DMS114 treated with DMSO at 0.1 percent for 48 hours (cell line): ENCODE measurements around the gene RBPJ.
A peak's percentile ranks its signal among the peaks of the same experiment; 100 is the strongest.

Experiments used
- DNase-seq: peaks from one replicate; lab custom pipeline; 2025; ENCODE audit not compliant: unreplicated experiment; lab: John Stamatoyannopoulos, UW

RBPJ gene

DNA sequence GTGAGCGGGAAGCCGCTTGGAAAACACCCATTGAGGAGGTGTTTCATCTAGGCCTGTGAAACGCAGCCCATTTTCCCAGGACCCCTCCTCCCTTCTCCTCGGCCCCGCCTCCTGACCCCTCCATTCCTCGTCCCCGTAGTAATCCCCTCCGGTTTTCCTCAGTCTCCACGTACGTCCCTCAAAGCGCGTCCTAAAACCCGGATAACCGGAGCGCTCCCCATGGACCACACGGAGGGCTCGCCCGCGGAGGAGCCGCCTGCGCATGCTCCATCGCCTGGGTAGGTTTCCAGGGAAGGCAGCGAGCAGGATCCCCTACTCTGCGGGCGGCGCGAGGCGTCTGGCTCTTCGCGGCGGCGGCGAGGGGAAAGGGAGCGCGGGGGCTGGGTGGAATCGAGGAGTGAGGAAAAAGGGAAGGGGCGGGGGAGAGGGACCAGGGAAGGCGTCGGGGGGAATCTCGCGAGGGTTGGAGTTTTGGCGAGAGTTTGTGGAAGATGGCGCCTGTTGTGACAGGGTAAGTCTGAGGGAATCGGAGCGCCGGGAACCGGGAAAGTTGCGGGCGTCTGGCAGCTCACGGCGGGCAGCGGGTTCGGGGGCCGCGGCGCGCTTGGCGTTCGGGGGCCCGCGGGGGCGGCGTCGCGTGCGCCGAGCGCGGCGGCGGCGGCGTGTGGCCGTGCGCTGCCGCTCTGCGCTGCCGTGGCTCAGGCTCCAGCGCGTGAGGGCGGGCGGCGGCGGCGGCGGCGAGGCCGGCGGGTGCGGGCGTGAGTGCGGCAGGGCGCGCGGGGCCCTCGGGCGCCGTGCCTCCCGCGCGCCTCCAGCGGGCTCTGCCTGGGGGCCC lies at the start of gene RBPJ:
RBPJ (plus strand) TSS at position 477 of the 835 bp plus-strand sequence; CDS start at position 492, 15 bp downstream.
- DNase-seq, result peak; percentile 92

DNA sequence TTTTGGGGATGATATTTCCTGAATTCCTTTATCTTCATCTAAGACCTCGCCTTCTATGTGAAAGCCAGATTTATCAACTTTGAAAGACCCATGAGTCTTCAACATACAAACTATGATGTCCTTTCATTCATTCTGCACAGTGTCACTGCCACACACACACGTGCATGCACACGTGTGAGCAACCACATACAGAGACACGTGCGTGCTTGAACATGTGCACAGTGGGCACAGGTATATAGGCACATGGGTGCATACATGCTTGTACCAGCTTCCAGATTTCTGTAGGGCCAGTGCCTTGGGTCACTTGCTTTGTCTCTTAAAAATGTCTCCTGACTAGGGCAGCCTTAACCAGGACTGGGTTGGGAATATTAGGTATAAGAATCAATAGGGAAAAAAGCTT lies 49.1 kb upstream of the RBPJ start:
- DNase-seq, result no peak

DNA sequence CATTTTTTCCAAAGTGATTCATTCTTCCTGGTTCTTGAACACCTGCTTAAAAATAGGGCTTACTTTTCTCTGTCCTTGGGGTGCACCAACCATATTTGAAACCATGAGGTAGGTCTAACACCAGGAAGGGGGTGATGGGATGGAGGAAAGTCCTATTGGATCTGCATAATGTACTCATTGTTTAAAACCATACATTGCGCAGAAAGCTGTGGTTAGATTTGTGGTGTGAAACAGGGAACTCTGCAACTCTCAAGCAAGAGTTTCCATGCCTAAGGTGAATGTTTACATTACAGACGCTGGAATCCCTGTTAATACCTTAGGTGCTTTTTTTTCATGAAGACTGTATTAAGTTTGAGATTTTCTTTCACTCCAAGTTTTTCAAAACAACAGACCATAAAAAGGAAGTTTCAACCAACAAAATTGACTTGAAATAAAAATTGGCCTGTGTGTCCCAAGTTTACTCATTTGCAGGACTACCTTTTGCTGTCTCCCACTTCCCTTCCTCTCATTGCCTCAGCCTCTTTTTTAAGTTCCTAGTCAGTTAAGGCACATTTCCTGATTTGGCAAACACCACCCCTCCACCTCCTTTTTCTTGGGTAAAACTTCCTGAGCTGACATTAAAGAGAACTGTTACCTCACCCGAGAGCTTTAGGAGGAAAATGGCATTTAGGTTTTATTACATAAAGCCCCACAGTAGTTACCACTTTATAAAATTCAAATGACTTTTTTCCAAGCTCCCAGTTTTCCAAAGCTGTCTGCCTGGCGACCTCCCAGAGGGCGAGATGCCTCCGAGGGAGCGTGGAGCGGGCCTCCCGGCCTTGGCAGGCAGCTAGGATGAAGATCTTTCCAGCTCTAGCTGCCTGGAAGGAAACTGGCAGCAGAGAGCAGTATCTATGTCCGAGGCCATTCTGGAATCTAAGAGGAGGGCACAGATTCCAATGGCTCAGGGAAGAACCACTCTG lies 47.9 kb upstream of the RBPJ start:
- no peak for DNase-seq

DNA sequence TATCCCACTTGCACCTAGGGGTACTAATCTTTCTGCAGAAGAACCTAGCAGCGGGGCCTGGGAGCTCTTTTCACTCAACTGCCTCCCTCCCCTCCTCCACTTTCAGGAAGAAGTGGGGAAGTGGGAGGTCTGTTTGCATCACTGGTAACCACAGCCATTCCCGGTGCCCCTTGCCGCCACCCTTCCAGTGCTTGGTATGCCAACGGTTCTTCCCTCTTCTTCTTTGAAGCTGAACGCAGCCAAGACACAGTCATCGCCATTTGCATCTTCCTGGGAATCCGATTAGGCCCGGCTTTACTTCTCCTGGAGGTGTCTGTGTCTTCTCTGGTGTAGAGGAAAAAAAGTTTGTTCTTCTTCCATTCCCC lies 47.2 kb upstream of the RBPJ start:
- DNase-seq, result no peak

DNA sequence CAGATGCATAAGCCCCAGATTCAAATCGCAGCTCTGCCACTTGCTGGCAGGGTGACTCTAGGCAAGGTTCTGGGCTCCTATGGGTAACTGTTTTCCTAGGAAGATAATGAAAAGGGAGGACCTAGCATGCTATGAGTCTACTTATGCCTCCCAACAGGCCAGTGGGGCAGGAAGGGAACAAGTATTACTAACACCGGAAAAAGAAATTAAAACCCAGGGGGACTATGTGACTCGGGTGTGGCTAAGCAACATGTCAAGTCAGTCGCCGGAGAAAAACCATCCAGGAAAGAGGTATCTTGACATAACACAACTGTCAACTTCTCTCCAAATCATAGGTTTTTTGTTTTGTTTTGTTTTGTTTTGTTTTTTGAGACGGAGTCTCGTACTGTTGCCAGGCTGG lies 45.5 kb upstream of the RBPJ start:
- no peak for DNase-seq

DNA sequence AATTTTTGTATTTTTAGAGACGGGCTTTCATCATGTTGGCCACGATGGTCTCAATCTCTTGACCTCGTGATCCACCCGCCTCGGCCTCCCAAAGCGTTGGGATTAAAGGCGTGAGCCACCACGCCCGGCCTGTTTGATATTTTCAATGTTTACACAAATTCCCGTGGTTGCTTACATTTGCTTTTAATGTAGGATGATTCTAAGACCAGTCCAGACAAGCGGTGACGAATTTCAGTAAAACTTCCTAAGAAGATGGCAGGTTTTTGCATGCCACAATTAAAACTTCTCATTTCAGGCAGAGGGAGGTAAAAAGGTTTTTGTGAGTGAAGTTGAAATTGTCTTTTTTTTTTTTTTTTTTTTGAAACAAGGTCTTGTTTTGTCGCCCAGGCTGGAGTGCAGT lies 41.4 kb upstream of the RBPJ start:
- DNase-seq, result no peak

DNA sequence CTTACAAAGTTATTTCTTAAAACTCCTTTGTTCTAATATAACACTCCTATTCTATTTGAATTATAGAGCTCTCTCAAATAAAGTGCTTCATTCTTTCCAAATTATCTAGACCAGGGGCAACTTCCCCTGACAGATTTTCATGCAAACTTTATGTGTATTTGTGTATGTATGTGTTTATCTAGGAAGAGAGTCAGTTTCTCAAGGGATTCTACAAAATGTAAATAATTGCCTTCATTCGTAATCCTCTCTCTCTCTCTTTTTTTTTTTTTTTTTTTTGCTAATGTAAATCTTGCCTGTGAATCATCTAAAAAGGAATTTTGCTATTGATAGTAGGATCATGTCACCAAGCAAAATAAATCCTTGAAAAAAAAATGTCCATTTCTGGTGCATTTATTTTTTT lies 38.9 kb upstream of the RBPJ start:
- DNase-seq, result no peak

DNA sequence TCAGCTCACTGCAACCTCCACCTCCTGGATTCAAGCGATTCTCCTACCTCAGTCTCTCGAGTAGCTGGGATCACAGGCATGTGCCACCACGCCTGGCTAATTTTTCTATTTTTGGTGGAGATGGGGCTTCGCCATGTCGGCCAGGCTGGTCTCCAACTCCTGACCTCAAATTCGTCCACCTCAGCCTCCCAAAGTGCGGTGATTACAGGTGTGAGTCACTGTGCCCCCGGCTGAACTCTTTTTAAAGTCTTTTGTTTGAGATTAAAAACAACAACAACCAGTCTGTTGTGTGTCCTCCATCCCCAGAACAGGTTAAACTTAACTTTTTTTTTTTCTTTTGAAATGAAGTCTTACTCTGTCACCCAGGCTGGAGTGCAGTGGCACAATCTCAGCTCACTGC lies 36.3 kb upstream of the RBPJ start:
- no peak for DNase-seq

DNA sequence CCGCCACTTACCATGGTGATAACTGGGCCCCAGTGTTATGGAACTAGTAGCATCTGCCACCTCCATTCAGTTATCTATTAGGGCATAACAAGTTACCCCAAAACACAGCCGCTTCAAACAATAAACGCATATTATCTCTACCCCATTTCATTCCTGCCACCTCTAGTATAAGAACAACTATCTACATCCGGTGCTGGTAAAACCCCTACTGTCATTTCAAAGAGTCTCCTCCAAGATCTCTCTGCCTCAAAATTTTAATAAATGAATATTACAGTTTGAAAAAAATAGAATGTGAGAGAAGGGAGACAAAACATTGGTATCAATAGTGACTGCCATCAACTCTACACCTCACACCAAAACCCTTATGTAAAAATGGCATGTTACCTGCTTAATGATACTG lies 35.5 kb upstream of the RBPJ start:
- DNase-seq, result no peak

DNA sequence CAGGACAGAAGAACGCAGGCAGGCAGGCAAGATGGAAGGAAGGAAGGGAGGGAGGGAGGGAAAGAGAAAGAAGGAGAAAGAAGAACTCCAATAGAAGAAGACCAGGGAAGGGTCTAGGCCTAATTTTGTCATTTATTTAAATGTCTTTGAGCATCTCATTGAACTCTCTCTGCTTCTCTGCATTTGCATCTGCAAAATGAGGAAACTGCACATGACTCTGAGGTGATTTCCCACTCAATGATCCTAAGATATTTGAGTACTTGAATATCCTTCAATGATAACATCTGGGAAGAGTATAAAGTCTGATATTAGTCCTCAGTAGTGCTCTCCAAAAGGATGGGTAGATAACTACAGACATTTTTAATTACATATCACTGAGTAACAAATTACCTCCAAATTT lies 33.1 kb upstream of the RBPJ start:
- DNase-seq, result no peak

DNA sequence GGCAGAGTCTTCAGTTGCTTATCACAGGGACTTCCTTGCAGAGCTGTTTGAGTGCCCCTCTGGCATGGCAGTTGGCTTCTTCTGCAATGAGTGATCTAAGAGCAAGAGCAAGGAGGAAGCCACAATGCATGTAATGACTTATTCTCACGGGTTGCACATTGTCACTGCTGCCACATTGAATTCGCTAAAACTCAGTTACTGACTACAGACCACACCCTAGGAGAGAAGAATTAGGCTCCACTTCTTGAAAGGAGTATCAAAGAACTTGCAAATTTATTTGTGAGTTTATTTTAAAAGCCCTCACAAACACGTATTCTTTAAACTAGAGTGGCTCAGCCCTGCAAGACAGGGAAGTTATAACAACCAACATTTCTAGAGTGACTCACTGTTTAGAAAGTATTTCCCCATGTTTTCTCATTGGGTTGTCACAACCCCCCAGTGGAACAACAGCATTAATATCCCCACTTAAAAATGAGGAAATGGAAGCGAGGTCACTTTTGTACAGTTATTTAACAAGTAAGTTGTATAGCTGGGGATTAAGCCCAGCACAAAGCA lies 32.4 kb upstream of the RBPJ start:
- no peak for DNase-seq

DNA sequence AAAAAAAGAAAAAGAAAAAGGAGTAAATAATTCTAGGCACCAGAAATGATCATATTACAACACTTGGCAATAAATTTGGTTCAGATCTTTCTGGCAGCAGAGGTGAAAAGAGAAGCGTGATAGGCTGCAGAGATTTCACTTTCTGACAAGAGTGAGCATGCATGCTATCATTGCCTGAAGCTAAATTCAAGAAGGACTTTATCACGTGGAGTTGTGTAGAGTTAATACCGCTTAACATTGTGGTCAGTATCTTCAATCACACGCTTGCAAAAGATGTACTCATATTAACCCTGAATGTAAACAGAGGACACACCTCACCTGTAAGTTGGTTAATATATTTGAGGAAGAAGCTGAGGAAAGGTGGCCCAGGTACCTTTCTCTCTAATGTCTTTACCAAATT lies 31.4 kb upstream of the RBPJ start:
- DNase-seq, result no peak

DNA sequence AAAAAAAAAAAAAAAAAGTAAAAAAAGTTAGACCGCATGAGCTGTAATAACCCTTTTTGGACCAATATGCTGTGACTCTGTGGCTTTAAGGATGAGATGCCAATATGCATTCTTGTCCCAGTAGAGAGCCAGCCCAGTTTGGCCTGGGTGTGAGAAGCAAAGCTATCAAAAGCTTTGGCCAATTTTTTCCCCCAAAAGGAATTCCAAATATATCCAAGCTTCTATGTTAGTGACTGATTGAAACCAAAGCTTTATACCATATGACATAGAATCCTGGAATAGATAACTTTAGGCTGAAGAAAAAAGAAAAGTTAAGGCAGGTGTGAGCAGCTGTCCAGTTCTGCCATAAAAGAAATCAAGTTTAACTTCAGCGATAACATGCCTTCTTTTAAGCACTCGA lies 30.5 kb upstream of the RBPJ start:
- DNase-seq, result no peak

DNA sequence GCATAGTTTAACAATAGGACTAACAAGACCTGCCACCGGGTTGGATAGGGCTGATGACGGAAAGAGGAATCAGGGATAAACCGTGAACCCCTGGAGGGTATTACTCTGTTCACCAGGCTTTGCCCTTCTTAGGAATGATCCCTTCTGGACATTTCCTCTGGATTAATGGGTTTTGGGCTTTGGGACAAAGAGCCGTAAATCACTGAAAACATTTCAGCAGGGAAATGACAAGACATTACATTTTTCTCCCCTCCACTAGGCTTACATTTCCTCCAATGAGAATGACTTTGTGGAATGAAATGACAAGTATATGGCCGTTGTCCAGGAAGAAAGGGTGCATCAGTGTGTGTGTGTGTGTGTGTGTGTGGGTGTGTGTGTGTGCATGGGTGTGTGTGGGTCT lies 25.9 kb upstream of the RBPJ start:
- DNase-seq, result no peak

DNA sequence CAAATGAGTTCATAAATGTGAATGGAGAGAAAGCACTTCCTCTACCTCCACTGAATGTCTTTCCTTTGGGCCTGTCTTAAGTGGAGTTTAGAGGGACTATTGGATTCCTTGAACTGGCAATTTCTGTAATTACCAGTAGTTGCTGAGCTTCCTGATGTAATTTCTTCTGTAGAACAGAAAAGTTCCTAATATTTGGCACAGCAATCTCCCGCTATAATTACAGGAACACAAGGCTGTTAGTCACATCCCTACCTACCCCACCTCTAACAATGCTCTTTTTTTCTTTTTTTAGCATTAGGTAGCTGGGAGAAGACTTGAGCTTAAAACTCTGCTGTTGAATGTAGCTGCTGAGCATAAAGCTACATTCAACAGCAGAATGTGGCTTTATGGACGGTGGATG lies 24.8 kb upstream of the RBPJ start:
- DNase-seq, result no peak

DNA sequence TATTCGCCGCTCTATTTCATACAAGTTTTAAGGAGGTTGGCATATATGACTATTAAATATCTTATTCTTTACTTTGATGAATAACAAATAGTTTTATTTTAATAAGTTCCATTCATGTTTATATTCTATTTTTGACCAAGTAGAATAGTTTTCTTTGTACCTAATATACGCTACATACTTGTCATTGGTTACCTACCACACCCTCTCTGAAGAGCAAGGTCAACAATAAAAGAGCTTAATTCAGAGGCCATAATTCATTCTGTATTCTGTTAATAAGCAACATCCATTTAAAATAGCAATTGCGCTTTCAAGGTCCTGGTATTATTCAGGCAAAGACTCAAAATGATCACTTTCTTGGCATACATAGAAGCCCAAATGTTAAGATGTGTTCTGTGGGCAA lies 24.3 kb upstream of the RBPJ start:
- DNase-seq, result no peak

DNA sequence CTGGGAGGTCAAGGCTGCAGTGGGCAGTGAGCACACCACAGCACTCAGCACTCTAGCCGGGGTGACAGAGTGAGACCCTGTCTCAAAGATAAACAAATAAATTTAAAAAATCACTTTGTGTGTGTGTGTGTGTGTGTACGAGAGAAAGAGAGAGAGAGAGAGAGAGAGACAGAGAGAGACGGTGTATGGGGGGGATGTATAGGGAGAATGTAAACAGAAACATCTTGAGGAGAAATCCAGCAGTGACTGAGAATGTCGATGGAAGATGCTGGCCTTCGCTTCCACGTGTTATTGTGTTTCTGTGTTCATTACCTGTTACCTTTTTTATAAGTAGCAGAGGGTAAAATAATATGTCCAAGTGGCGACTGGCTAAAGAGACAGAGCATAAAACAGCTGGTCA lies 23.6 kb upstream of the RBPJ start:
- no peak for DNase-seq

DNA sequence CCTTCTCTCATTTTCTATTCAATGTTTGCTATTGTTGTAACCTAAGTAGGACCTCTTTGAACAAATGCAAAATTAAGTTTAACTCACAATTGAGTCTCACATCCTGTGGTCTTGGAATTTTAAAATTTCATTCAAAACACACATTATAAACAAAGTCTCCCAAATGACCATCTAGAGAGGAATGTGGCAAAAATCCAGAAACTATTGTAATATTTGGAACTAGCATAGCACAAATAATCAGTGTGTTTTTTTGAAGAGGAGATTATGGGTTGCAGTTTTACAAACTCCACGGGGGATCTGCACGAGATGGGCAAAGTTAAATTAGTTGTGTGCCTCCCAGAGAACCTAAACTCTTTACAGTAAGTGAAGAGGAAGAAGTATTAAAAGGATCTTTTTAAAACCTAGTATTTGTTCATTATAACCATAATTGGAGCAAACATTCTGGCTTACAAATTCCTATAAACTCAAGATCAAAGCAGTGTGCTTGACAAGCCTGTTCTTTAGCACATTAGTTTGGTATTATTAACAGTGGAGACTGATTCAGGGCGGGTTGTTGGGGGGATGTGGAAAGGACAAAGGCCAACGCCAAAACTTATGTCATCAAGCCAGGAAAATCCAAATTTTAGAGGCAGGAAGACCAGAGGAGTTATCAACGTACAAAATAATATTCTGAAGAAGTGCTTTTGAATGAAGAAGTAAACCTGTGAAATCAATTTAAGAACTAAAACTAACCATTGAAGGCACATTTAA lies 22.4 kb upstream of the RBPJ start:
- DNase-seq, result no peak

DNA sequence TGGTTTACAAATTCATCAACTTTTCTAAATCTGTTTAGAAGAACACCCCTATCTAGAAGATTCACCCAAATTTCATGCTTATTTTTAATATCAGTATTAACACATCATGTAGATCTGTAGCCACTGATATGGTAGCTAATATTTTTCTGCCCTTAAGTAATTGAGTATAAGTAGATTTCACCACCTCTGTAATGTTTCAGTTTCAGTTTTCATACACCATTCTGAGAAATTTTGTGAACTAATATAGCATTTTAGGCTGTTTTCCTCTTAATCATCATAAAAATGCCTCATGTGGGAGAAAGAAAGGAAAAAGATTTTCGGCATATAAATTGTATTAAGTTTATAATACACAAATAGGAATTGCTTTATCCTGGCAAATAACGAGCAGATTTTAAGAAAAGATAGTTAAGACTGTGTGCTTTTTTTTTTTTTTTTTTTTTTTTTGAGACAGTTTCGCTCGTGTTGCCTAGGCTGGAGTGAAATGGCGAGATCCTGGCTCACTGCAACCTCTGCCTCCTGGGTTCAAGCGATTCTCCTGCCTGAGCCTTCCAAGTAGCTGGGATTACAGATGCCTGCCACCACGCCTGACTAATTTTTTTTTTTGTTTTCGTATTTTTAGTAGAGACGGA lies 21.4 kb upstream of the RBPJ start:
- DNase-seq, result no peak
